ENCODE measurements around the gene OAS2.

DNA sequence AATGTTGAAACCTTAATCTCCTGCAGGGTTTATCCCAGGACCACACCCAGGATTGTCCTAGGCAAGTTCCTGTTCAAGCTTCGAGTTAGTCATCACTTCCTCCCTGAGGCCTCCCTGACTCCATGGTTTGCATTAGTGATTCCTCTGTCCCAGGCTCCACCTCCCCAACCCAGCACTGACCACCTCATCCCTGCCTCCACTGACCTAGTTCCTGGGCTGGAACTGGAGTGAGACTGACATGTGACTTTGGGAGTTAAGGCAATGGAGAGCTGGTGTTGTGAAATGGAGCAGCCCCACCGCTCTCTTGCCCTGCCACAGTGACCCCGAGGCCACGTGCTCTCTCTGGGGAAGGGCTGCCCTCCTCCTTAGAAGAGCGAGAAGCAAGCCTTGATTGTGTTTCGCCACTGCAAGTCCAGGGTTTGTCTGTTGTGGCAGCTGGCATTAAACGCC, 62.4 kb downstream of the OAS2 start:
- TF ChIP-seq EP300 (IDR thresholded peaks at IDR 0.05), result no peak
- TF ChIP-seq, protein P1, sequence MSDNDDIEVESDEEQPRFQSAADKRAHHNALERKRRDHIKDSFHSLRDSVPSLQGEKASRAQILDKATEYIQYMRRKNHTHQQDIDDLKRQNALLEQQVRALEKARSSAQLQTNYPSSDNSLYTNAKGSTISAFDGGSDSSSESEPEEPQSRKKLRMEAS (IDR thresholded peaks at IDR 0.05), result peak; percentile 59
- TF ChIP-seq, protein P2, sequence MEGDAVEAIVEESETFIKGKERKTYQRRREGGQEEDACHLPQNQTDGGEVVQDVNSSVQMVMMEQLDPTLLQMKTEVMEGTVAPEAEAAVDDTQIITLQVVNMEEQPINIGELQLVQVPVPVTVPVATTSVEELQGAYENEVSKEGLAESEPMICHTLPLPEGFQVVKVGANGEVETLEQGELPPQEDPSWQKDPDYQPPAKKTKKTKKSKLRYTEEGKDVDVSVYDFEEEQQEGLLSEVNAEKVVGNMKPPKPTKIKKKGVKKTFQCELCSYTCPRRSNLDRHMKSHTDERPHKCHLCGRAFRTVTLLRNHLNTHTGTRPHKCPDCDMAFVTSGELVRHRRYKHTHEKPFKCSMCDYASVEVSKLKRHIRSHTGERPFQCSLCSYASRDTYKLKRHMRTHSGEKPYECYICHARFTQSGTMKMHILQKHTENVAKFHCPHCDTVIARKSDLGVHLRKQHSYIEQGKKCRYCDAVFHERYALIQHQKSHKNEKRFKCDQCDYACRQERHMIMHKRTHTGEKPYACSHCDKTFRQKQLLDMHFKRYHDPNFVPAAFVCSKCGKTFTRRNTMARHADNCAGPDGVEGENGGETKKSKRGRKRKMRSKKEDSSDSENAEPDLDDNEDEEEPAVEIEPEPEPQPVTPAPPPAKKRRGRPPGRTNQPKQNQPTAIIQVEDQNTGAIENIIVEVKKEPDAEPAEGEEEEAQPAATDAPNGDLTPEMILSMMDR (IDR thresholded peaks at IDR 0.05), result no peak
- TF ChIP-seq, protein P3, sequence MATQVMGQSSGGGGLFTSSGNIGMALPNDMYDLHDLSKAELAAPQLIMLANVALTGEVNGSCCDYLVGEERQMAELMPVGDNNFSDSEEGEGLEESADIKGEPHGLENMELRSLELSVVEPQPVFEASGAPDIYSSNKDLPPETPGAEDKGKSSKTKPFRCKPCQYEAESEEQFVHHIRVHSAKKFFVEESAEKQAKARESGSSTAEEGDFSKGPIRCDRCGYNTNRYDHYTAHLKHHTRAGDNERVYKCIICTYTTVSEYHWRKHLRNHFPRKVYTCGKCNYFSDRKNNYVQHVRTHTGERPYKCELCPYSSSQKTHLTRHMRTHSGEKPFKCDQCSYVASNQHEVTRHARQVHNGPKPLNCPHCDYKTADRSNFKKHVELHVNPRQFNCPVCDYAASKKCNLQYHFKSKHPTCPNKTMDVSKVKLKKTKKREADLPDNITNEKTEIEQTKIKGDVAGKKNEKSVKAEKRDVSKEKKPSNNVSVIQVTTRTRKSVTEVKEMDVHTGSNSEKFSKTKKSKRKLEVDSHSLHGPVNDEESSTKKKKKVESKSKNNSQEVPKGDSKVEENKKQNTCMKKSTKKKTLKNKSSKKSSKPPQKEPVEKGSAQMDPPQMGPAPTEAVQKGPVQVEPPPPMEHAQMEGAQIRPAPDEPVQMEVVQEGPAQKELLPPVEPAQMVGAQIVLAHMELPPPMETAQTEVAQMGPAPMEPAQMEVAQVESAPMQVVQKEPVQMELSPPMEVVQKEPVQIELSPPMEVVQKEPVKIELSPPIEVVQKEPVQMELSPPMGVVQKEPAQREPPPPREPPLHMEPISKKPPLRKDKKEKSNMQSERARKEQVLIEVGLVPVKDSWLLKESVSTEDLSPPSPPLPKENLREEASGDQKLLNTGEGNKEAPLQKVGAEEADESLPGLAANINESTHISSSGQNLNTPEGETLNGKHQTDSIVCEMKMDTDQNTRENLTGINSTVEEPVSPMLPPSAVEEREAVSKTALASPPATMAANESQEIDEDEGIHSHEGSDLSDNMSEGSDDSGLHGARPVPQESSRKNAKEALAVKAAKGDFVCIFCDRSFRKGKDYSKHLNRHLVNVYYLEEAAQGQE (IDR thresholded peaks at IDR 0.05), result no peak
- no peak for TF ChIP-seq JUN (IDR thresholded peaks at IDR 0.05)
- TF ChIP-seq POLR2A (IDR thresholded peaks at IDR 0.05; ENCODE audit: low read length), result no peak
- TF ChIP-seq, protein P4, sequence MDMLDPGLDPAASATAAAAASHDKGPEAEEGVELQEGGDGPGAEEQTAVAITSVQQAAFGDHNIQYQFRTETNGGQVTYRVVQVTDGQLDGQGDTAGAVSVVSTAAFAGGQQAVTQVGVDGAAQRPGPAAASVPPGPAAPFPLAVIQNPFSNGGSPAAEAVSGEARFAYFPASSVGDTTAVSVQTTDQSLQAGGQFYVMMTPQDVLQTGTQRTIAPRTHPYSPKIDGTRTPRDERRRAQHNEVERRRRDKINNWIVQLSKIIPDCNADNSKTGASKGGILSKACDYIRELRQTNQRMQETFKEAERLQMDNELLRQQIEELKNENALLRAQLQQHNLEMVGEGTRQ (IDR thresholded peaks at IDR 0.05), result peak; percentile 39; the same call in 1 of the 2 replicates
- no peak for TF ChIP-seq TFCP2L1 (CRISPR knock-in tag; IDR thresholded peaks at IDR 0.05)
- no peak for TF ChIP-seq ZNF302 (CRISPR knock-in tag; IDR thresholded peaks at IDR 0.05)
- no peak for TF ChIP-seq MAFK (IDR thresholded peaks at IDR 0.05; ENCODE audit: partially characterized antibody)
- TF ChIP-seq HDAC2 (IDR thresholded peaks at IDR 0.05), result no peak

Data from A549 (cell line).